ENCODE data around the gene CLMN.

The CLMN gene

GRCh38 chr14:95320078-95320895 lies 579 bp upstream of the CLMN start:
- no peak for FAIRE-seq

DNA sequence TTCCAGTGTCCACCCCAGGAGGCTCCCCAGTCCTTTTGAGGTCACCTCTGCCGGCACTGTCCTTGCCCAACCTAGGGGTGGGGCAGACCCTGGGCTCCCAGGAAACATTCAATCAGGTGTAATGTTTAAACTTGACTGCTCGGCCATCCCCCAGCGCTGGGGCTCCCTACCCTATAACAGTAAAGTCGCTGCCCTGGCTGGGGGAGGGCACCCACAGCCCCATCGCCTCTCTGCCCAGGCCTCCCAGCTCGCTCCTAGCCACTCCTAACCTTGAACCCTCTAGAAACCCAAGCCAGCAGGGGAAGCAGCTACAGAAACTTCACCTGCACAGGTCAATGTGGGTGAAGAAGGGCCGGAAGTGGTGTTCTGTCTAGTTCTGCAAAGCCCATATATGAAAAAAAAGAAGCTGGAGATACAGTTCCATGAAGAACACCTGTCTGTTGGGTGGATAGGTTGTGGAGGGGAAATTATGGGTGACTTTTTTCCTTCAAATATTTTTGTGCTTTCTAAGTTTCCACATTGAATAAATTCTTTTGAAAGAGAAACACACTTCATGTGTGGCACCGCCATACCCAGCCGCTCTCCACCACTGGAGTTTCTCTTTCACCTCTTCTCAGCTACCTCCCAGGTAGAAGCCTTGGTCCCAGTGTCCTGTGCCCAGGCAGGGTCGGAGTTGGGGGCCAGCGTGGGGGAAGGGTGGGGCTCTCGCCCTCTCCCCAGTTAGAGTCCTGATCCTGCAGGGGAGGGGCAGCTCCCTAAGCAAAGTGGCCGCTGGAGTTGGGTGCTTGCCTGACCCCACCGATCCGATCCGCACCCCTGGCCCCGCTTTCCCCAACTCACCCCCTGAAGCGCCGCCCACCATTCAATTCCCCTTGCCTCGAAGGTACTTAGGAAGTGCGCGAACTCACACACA lies 1.1 kb downstream of the CLMN start:
- no peak for FAIRE-seq

DNA sequence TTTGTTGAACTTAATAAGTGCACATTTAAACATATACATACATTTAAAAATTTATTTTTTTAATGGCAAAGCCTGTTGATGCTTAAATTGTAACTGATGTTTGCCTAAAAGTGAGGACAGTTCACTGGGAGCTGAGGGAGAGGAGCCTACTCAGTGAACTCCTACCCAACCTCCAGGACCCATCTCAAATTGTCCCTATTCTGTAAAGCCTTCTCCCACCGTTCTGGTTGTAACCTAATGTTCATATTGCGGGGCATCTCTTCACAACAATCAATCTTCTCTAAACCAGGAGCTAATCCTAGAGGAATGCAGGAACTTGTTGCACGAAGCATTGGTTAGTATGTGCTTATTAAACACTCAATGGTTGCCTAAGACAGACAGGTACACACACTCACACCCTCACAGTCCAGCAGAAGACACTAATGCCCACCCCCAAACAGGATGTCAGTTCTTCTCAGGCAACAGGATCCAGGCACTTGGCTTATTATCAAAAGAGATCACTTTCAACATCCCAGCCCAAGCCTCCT lies 1.8 kb downstream of the CLMN start:
- no peak for FAIRE-seq

- FAIRE-seq: no peak
Measured at GRCh38 chr14:95316821-95317220, 2.9 kb downstream of the CLMN start.

DNA sequence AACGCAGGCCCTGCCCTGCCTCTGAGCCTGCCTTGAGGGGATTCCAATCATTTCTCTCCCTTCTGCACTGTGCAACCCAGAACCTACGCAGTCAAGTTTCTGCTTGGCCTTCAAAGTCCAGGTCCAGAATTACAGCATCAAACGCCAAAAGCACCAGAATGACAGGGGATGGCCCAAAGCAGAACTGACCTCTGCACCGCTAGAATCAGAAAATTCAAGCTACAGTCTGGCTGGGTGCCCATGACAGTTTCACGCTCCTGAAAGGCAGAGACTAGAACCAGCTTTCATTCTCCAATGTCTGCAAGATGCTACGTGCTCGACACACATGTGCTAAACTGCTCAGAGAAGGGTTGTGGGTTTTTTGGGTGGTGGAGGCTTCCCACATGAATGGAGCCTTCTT lies 4.1 kb downstream of the CLMN start:
- no peak for FAIRE-seq

DNA sequence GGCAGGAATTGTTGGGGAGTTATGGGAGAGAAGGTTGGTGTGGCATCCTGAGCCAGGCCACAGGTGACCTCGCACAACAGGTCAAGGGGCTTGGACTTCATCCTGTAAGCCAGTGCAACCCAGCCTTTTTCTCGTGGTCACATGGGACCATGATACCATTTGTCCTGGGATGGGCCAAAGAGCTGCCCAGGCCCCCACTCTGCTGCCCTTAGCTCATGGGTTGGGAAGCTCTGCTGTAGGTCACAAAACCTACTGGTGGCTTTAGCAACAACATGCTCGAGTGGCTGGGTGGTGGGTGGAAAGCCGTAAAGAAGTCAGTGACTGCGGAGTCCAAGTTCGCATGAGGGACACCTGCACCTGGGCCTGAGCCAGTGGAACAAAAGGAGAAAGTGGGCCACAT lies 4.6 kb downstream of the CLMN start:
- no peak for FAIRE-seq

DNA sequence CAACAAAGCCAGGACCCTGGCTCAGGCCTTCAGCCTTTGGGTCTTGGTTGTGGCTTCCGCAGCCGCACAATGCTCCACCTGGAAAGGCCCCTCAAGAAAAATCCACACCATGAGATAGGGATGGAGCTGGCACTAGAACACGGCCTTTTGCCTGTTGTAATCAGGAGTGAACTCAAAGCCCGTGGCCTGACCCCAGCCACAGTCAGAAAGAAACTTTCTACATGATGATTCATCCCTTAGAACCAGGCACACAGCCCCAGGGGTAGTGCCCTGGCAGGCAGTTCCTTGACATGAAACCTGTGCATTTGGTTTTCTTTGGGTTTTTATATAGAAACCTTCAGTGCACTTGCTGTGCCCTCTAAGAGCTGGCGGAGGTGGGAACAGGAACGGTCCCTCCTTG lies 5.1 kb downstream of the CLMN start:
- FAIRE-seq: no peak

GRCh38 chr14:95313707-95314106 lies 6.0 kb downstream of the CLMN start:
- no peak for FAIRE-seq

DNA sequence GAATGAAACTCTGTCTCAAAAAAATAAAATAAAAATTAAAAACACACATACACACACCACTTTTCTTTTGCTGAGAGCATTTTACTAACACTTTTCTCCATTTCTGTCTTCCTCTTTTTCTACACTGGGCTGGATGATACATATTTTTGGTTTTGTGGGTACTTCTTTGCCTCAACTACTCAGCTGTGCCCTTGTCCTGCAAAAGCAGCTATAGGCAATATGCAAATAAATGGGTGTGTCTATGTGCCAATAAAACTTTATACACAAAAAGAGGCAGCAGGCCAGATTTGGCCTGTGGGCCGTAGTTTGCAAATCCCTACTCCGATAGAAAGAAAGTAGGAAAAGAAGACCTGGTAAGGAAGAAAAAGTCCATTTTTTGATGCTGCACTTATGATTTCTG lies 6.5 kb downstream of the CLMN start:
- no peak for FAIRE-seq

- no peak for FAIRE-seq
Measured at GRCh38 chr14:95312311-95312710, 7.4 kb downstream of the CLMN start.

DNA sequence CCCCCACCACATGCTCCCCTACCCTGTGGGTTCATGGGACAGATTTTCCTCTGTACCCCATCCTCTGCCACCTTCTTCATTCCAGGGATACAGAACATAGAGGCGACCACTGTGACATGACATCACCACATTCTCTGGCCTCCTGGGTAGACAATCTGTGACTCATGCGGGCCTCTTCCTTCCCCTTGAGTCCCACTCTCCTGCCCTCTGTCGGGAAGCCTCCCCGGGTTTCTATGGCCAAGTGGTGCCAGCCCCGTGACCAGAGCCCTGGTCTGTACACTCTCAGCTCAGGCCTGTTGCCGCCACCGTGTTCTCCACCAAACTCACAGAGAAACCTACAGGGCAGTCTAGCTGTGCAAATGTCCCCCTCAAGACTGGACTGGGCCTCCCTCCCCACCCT lies 8.0 kb downstream of the CLMN start:
- FAIRE-seq: no peak

DNA sequence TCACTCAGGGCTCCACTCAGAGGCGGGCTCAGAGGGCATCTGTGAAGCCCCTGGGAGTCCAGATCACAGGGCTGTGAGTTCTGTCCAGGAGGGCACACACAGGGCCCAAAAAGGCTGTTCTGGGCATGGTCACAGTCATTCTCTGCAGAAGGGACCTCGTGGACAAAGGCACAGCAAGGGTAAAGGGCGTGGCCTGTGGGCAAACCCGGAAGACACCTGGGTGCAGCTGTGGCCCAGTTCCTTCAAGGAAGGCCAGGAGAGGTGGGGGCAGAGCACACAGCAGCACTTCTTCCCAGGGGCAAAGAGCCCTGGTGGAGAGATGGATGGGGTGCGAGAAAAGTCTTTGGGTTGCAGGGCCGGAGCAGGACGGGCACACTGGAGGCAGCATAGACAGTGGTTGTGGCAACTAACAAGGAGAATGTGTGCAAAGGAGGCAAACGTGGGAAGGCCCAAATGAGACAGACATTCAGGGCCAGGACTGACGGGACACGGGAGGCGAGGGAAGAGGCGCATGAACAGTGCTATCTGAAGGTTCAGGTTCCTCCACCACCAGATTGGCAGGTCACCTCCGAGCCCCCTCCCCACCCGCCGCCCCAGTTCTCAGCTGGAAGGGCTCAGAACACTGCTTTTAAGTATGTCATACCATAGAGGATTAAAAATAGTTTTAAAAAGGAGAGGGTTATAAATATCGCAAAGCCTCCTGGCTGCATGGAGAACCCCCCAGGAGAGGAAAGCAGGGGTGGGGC lies 8.9 kb downstream of the CLMN start:
- no peak for FAIRE-seq

GRCh38 chr14:95309261-95310051 lies 10.3 kb downstream of the CLMN start:
- FAIRE-seq: no peak

GRCh38 chr14:95308073-95308472 lies 11.6 kb downstream of the CLMN start:
- FAIRE-seq: no peak

DNA sequence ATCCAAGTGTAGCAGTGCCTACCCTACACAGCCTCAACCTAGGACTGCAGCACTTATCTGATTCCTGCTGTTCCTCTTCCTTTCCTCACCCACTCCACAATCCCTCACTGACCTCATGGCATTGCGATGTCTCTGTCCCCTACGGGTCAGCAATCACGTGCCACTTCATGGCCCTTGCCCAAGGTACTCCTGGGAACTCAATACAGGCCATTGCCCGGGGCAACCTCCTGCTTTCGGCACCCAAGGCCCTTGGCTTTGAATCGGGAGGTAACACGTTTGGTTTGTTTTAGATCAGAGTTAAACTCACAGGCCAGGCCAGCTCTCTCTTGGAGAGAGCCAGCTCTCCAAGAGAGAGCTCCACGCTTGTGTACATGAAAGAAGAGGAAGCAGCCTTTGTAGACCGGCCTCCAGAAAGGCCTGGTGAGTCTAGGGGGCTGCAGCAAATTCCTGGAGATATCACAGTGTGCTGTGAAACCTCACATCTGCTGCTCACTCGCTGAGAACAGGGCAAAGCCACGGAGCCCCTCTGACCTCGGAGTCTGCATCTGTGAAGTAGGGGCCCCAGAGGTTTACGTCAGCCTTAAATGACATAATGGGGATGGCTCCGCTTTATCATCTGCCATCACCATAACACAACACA lies 12.2 kb downstream of the CLMN start:
- no peak for FAIRE-seq

- FAIRE-seq: no peak
Measured at GRCh38 chr14:95305940-95306339, 13.8 kb downstream of the CLMN start.

DNA sequence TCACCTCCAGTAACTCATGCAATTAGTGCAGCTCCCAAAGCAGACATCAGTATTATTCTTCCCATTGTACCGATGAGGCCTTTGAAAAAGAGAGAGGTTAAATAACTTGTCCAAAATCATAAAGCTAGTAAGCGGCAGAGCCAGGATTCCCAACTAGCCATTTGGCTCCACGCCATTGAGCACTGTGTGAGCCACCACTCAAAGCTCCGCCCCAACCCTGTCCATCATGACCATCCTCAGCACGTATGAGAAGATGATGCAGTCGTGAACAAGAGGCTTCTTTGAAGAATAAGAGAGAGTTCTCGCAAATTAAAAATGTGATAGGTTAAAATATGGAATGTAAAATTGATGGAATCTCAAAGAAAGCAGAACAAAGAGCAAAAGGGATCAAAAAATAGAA lies 14.6 kb downstream of the CLMN start:
- FAIRE-seq: no peak

DNA sequence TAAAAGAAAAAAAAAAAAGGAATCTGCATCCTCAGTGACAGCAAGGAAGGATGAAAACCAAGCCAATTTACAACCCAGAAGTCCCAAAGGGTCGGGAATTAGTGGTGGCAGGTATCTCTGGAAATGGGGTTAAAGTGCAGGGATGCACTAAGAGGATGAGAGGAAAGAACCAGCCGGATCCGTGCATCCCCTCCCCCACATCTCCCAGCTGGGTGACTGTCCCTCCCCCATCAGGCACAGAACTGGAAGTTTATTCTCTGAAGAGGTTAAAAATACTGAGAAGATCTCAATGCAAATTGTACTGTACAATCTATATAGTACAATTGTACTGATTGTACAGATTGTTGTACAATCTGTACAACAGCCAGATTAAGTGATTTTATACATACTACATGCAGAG lies 15.4 kb downstream of the CLMN start:
- FAIRE-seq: no peak

GRCh38 chr14:95303552-95303951 lies 16.2 kb downstream of the CLMN start:
- no peak for FAIRE-seq

DNA sequence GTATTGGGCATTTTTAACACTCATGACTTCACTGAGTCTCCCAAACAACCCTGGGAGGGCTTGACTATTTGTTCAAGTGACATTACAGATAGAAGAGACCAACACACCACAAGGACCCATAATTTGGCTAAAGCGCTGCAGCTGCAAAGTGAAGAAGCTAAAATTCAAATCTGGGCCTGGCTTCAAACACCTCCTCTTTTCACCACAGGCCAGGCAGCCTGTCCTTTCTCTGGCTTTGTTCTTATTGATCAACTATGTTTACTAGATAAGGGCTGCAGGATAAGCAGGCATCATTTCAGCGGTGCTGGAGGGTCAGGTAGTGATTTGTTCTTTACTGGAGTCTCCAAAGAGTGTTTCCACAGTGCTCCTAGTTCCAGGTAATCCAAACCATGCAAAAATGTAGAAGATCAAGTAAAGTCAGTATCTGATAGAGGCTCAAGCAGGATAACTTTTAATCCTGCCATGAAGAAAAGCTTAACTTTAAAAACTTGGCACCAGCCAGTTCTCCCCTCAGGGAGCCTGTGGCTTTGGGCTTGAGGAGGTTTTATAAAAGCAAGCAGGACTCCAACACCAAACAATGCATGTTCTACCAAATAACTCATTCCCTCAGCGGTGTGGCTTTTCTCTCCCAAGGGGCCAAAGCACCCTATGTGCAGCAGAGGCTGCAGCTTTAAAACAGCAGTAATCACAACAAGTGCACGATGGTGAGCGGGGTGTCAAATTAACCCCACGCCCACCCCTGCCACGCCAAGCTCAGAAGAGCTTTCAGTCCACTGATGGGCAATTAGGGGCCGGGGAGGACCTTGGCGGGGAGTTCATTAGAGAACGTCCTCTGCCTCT lies 16.8 kb downstream of the CLMN start:
- FAIRE-seq: no peak

Measured in A204.1 (cell line).